GM19324 (cell line): ENCODE data around the gene BCL10.
A peak's percentile ranks its signal among the peaks of the same experiment; 100 is the strongest.

Experiments used
- ATAC-seq: cut with Tn5 transposase; IDR thresholded peaks from one replicate; pipeline ENCODE4 v1.9.1; 2021; ENCODE audit warnings: mild to moderate bottlenecking, moderate library complexity; ENCODE audit not compliant: unreplicated experiment, low FRiP score

The BCL10 gene

GRCh38 chr1:85276215-85276977 lies at the start of gene BCL10:
Gene BCL10 (minus strand): TSS chr1:85276632. CDS start chr1:85276352, 280 bp downstream.
- ATAC-seq: peak; percentile 99

- no peak for ATAC-seq
Observed at GRCh38 chr1:85325920-85326319, 49.5 kb upstream of the BCL10 start.

GRCh38 chr1:85323770-85324169 lies 47.3 kb upstream of the BCL10 start:
- ATAC-seq: no peak

GRCh38 chr1:85322655-85323054 lies 46.2 kb upstream of the BCL10 start:
- no peak for ATAC-seq

DNA sequence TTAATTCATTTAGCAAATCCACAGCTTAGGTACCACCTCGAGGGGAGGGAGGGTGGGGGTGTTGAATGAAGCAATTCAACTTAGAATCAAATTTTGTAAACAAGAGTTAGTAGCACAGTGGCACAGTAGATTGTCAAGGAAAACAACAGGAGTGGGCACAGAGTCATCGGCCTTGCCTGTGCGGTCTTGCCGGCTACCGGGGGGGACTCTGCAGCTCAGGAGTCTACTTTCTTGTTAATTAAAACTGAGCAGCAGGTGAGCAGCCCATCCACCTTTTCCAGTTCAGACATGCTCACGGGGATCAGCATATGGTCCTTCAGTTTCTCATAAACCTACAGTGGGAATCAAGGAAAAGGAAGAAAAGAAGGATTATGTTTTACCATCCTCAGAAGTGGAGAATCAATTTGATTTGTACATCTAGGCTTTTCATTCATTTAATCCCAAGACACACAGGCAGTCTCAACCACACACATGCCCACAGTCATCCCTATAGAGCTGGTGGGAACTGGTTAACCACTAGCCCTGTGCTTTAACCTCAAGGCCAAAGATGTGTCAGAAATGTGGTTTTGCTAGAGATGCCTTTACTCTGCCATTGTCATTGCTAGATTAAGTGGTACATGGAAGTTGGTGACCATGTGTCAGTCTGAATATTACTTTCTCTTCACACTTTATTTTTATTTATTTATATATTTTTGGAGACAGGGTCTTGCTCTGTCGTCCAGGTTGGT lies 45.0 kb upstream of the BCL10 start:
- ATAC-seq: no peak

- ATAC-seq: no peak
Observed at GRCh38 chr1:85320371-85321131, 44.1 kb upstream of the BCL10 start.

DNA sequence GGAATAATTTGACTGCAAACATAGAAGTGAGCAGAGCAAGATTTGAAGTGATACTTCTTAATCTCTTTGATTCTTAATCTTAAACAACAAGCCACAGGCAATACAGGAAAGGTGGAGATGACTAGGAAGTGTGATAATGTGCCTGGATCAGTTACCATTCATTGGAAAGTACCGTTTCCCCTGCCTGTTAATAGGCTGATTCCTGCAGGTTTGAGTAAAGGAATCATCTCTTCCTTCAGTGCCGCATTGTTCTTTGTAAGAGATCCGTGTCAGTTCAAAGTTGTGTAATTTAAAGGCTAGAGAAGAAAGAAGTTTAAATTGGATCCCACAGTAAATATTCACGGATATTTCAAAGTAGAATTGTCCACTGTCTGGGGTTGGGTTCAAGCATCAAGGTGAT lies 43.5 kb upstream of the BCL10 start:
- no peak for ATAC-seq

GRCh38 chr1:85319491-85319890 lies 43.1 kb upstream of the BCL10 start:
- ATAC-seq: no peak

GRCh38 chr1:85318217-85318616 lies 41.8 kb upstream of the BCL10 start:
- ATAC-seq: no peak

DNA sequence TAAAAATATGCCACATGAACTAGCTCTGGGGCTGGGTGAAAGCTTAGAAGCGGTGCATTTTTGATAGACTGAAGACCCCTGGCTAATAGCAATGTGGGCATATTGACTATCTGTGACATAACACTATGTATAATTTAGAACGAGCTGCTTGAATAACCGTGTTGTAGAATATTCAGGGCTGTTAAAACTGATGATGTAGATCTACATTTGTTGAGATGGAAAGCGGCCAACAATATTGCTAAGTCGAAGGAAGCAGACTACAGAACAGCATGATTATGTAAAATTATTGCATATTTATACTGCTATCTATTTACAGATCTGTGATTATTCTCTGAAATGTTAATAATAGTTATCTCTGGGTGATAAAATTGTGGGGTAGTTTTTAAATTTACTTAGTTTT lies 41.1 kb upstream of the BCL10 start:
- no peak for ATAC-seq

DNA sequence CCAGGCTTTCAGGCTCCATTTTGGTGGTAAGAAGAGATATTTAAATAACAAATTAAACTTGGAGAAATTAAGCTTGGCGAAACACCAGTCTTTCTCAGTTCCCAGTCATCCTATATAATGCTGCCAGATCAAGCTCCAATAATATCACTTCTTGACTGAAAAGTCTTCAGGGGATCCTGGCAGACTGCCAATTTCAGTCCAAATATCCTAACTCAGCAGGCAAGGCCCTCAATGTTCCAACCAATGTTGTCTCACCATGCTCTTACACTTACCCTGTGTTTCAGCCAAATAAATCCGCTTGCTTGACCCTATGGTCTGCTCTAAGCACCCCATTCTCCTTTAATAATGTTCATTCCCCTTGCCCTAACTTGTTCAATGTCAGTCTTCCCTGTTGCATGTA lies 39.9 kb upstream of the BCL10 start:
- no peak for ATAC-seq

DNA sequence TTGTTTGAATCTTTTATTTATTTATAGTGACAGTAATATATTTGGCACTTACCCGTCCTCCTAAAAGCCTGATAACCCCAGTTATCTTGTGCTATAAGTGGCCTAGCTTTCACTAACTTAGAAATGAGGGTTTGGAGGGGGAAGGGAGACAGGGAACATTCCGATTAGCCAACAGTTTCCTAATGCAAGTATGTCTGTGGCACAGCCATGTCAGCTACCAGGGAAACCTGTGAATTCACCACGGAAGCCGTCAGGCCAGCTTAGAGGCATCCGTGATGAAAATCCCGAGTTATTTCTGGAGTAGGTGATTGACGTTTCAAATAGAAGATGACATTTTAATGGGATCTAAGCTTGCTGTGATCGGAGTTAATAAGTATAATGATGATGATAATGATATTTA lies 39.4 kb upstream of the BCL10 start:
- no peak for ATAC-seq

GRCh38 chr1:85314726-85315125 lies 38.3 kb upstream of the BCL10 start:
- ATAC-seq: no peak

- no peak for ATAC-seq
Observed at GRCh38 chr1:85313888-85314696, 37.7 kb upstream of the BCL10 start.

DNA sequence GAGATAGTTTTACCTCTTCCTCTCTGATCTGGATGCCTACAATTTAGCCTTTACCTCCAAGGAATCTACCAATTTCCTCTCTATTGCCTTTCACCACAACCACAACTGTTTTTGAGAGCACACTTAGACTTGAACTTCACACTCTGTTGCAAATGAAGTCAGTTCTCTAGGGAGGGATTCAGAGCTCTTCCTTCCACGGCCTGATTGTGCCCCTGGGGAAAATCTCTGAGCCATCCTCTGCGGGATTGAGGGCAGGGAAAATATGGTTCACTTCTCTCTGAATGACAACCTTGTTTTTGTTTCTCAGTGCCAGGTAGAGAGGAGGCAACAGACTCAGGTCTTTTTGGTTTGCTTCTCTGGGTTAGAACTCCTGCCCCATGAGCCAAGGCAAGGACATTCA lies 35.4 kb upstream of the BCL10 start:
- no peak for ATAC-seq

GRCh38 chr1:85308833-85309350 lies 32.5 kb upstream of the BCL10 start:
- no peak for ATAC-seq

DNA sequence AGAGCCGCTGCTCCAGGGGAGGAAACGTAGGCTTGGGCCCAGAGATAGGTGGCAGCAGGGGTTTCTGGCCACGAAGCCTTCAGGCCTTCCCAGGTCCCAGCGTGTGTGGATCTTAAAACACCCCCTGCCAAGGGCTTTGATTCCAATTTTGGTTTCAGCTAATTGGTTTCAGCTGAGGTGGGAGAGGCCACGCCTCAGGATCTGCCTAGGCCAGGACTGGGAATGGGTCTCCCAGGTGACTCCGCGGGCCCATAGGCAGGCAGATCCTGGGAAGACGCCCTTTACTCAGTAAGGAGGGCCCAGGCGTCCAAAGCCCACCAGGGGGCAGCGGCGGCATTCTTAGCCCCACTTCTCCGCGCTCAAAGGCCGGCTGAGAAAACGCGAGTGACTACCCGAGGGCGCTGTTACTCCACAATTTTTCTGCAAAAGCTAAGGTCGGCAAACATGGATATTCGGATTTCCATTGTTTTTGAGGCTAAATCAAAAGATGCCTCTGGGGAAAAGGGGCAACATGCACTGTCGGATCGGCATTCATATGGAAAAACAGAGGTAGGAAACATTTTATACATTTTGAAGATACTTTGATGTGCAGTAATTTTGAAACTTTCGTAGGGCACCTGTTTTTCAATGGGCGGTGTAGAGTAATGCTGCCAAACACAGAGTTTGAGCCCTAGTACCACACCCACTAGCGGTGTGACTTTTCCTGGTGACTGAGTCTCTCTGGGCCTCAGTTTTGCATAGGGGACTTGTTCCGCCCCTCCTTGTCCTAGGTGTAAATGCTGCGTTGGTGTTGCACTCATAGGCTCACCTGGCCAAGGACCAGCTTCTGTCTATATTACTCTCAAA lies 31.8 kb upstream of the BCL10 start:
- peak; percentile 85 for ATAC-seq

- ATAC-seq: no peak
Observed at GRCh38 chr1:85306236-85306635, 29.8 kb upstream of the BCL10 start.

GRCh38 chr1:85303440-85304162 lies 27.2 kb upstream of the BCL10 start:
- no peak for ATAC-seq
